Measurements from ENCODE around the gene ZBED4. TPM values are rescaled to one million over a fixed set of nuclear protein-coding genes. Genes with fewer than 3 reads are reported as not detected.

Gene ZBED4
- total RNA-seq, 4 donors from 2014 or later, result 14.9 to 24.0 (median 20.9) TPM

GRCh38 chr22:49811020-49811791 lies 42.4 kb upstream of the ZBED4 start:
- Histone ChIP-seq H3K27ac (no peak overlapping the region), H3K9me3 (no peaks in the 10 kb centered on the region), H3K36me3 (peaks cover 0 to 20% (median 0%) of the 10 kb centered on the region in 3 donors), H3K27me3 (no peaks in the 10 kb centered on the region), H3K4me1 (peaks cover 0 to 35% (median 0%) of the 10 kb centered on the region in 4 donors), H3K4me3 (no peak overlapping the region)
- no peak for DNase-seq
- TF ChIP-seq CTCF (IDR thresholded peaks at IDR 0.05) (no peak), POLR2A (IDR thresholded peaks at IDR 0.05) (no peak)

- DNase-seq, result no peak
- H3K4me1 ChIP-seq, result peaks cover 0 to 41% (median 0%) of the 10 kb centered on the region in 4 donors
- no peak overlapping the region for H3K27ac ChIP-seq
- H3K9me3 ChIP-seq, result no peaks in the 10 kb centered on the region
- H3K4me3 ChIP-seq, result no peak overlapping the region
- no peaks in the 10 kb centered on the region for H3K27me3 ChIP-seq
- TF ChIP-seq POLR2A (IDR thresholded peaks at IDR 0.05) (no peak), CTCF (IDR thresholded peaks at IDR 0.05) (no peak)
- peaks cover 0 to 36% (median 0%) of the 10 kb centered on the region in 3 donors for H3K36me3 ChIP-seq
Observed at GRCh38 chr22:49812838-49813237, 40.8 kb upstream of the ZBED4 start.

GRCh38 chr22:49814164-49814686 lies 39.4 kb upstream of the ZBED4 start:
- peaks cover 0 to 50% (median 0%) of the 10 kb centered on the region in 3 donors for H3K36me3 ChIP-seq
- H3K4me1 ChIP-seq, result peaks cover 0 to 32% (median 0%) of the 10 kb centered on the region in 4 donors
- no peak for DNase-seq
- H3K27ac ChIP-seq, result no peak overlapping the region
- no peaks in the 10 kb centered on the region for H3K27me3 ChIP-seq
- H3K9me3 ChIP-seq, result no peaks in the 10 kb centered on the region
- H3K4me3 ChIP-seq, result no peak overlapping the region
- TF ChIP-seq CTCF (IDR thresholded peaks at IDR 0.05), result no peak
- TF ChIP-seq POLR2A (IDR thresholded peaks at IDR 0.05), result no peak

DNA sequence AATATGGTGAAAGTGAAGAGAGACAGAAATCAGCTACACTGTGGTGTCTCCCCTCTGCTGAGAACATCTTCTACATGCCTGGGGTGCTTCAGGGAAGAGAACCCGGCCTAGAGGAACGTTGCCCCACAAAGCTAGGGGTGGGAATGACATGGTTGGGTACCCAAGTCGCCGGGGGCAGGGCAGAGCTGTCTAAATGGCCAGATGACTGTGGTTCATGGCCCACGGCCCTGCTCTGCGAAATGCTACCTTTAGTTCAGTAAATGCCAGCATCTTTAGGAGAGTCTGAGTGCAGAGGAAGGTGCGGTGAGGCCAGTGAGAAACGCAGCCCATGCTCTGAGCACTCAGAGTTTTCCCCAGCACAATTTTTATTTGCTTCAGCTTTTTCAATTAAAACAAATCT lies 38.8 kb upstream of the ZBED4 start:
- H3K4me3 ChIP-seq, result no peak overlapping the region
- no peak for DNase-seq
- no peaks in the 10 kb centered on the region for H3K27me3 ChIP-seq
- peaks cover 0 to 56% (median 0%) of the 10 kb centered on the region in 3 donors for H3K36me3 ChIP-seq
- H3K9me3 ChIP-seq, result no peaks in the 10 kb centered on the region
- H3K4me1 ChIP-seq, result peaks cover 0 to 28% (median 0%) of the 10 kb centered on the region in 4 donors
- no peak for TF ChIP-seq CTCF (IDR thresholded peaks at IDR 0.05)
- TF ChIP-seq POLR2A (IDR thresholded peaks at IDR 0.05), result no peak
- H3K27ac ChIP-seq, result no peak overlapping the region

DNA sequence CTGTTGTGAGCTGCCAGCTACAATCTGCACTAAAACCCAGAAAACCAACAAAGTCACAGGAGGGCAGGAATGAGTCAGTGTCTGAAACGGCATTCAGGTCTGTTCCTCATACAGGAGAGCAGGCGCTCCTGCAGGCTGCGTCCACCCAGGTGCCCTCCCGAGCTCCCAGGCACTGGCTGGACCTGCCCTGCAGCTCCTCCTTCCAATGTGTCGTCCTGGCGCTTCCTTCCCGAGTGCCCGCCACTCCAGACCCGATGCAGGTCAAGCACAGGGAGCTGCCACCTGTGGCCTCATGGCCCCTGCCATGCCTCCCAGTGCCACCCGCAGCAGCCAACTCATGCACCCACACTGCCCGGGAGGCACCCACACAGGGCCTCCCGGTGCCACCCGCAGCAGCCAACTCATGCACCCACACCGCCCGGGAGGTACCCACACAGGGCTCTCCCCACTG lies 38.0 kb upstream of the ZBED4 start:
- H3K36me3 ChIP-seq, result peaks cover 0 to 64% (median 0%) of the 10 kb centered on the region in 3 donors
- H3K27ac ChIP-seq, result no peak overlapping the region
- no peak overlapping the region for H3K4me3 ChIP-seq
- H3K27me3 ChIP-seq, result no peaks in the 10 kb centered on the region
- peaks cover 0 to 22% (median 0%) of the 10 kb centered on the region in 4 donors for H3K4me1 ChIP-seq
- no peaks in the 10 kb centered on the region for H3K9me3 ChIP-seq
- no peak for DNase-seq
- TF ChIP-seq POLR2A (IDR thresholded peaks at IDR 0.05) (no peak), CTCF (IDR thresholded peaks at IDR 0.05) (no peak)

All from Peyer's patch (tissue), 4 donors.